Suppressor macrophage treated with lipopolysaccharide for 4 hours (primary cell): ENCODE results near the gene PPM1F.

Source experiments
- DNase-seq: peaks from one replicate; pipeline ENCODE4 v3.0.0-alpha.2; 2020

The PPM1F gene

GRCh38 chr22:21975273-21975672 lies 22.6 kb upstream of the PPM1F start:
- DNase-seq: no peak

- no peak for DNase-seq
Observed at GRCh38 chr22:21974058-21974649, 21.5 kb upstream of the PPM1F start.

GRCh38 chr22:21972806-21973205 lies 20.2 kb upstream of the PPM1F start:
- no peak for DNase-seq

GRCh38 chr22:21972293-21972779 lies 19.7 kb upstream of the PPM1F start:
- DNase-seq: peak; percentile 42

GRCh38 chr22:21971858-21972275 lies 19.2 kb upstream of the PPM1F start:
- DNase-seq: no peak

- DNase-seq: no peak
Observed at GRCh38 chr22:21970800-21971617, 18.4 kb upstream of the PPM1F start.

- no peak for DNase-seq
Observed at GRCh38 chr22:21970037-21970799, 17.6 kb upstream of the PPM1F start.

- no peak for DNase-seq
Observed at GRCh38 chr22:21968452-21969129, 15.9 kb upstream of the PPM1F start.

- DNase-seq: no peak
Observed at GRCh38 chr22:21967693-21968271, 15.1 kb upstream of the PPM1F start.

GRCh38 chr22:21966643-21967516 lies 14.2 kb upstream of the PPM1F start:
- DNase-seq: no peak

GRCh38 chr22:21965762-21966288 lies 13.2 kb upstream of the PPM1F start:
- DNase-seq: no peak

GRCh38 chr22:21964918-21965484 lies 12.4 kb upstream of the PPM1F start:
- no peak for DNase-seq

- no peak for DNase-seq
Observed at GRCh38 chr22:21964234-21964633, 11.6 kb upstream of the PPM1F start.

- DNase-seq: no peak
Observed at GRCh38 chr22:21963790-21964211, 11.2 kb upstream of the PPM1F start.

- no peak for DNase-seq
Observed at GRCh38 chr22:21963286-21963685, 10.6 kb upstream of the PPM1F start.

GRCh38 chr22:21962655-21962949 lies 10.0 kb upstream of the PPM1F start:
- no peak for DNase-seq

- no peak for DNase-seq
Observed at GRCh38 chr22:21961886-21962654, 9.4 kb upstream of the PPM1F start.

- DNase-seq: no peak
Observed at GRCh38 chr22:21961127-21961867, 8.6 kb upstream of the PPM1F start.
